GM12874 (cell line): Measurements from ENCODE around the gene PPP1R3G.

Experiments
- CTCF ChIP-seq: IDR thresholded peaks from 2 replicates; pipeline ENCODE4 v1.5.1; 2011; ENCODE audit warnings: low read depth, mild to moderate bottlenecking, control low read depth, low read length, moderate library complexity; ENCODE audit not compliant: insufficient read depth

PPP1R3G gene

DNA sequence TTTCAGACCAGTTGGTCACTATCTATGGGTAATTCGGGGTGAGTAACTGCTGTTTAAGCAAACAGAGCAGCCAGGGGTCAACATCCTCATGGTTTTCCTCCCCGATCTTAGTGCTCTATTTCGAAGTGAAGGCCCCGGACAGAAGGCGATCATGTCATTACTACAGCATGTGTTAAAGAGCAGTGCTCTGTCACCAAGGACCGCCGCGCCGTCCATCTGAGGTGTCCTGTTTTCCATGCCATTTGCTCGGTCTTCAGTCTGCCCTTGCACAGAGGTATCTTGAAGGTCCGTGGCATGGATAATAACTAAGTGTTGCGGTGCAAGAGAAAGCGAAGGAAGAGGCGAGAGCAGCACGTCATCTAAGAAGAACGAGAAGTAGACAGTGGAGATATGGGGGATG, 25.1 kb downstream of the PPP1R3G start:
- no peak for TF ChIP-seq CTCF

DNA sequence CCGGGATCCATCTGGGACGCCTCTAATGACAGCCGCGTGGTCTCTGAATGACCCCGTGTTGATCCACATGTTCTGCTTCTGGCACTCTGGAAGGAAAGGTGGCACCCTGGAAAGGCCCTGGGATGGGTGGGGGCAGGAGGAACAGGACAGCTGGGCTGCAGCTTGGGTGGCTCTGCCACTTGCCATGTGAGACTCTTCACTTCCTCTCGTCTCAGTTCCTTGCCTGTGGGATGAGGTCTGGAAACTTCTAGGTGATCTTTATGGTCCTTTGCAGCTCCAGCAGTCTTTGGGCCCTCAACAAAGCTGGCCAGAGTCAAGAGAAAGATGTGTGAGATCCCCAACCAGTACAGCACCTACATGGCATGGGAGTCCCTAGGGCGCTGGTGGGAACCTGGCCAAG, 26.5 kb downstream of the PPP1R3G start:
- TF ChIP-seq CTCF = no peak

DNA sequence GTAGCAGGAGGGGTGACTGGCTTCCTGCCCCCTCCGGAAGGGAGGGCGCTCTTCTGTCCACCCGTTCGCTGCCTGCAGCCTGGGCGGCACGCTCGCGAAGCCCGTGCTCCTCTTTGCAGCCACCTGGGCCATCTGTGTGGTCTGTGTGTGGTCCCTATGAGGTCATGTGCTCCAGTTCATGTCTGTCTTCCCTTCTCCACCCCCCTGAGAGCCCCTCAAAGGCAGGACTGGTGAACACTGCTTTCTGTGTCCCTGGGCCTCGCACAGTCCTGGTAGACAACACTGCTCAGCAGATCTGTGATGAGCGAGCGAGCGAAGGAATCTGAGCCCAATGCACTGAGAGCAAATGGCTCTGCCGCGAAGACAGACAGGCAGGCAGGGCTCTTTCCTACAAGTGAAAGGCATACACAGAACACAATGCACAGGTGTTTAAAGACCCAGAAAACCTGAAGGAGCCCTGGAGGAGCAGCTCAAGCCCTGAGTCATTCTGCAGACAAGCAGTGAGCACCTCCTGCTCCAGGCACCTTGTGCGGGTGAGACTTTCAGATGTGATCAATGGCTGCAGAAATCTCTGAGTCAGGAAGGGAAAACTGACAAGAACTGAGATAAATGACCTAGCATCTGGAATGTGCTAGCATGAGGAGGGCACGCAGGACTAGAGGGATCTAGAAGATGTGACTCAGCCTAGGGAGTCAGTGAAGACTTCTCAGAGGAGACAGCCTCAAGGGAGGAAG, 27.1 kb downstream of the PPP1R3G start:
- no peak for TF ChIP-seq CTCF

GRCh38 chr6:5113096-5113495, 28.0 kb downstream of the PPP1R3G start:
- no peak for TF ChIP-seq CTCF

DNA sequence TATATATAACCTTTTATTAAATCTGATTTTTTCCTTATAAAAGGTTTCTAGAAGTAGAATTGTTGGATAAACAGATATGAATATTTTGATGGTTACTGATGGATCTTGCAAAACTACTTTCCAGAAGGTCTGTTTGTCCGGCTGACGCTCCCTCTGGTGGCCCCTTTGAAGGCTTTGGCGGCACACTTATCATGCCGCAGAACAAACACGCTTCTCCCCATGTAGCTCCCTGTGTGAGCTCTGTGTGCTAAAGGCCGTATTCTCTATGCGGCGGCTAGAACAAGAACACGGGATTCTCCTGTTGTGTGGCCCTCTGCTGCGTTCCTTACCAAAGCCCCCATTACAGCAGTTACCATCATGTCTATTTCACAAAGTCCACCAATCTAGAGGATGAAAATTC, 30.0 kb downstream of the PPP1R3G start:
- no peak for TF ChIP-seq CTCF

DNA sequence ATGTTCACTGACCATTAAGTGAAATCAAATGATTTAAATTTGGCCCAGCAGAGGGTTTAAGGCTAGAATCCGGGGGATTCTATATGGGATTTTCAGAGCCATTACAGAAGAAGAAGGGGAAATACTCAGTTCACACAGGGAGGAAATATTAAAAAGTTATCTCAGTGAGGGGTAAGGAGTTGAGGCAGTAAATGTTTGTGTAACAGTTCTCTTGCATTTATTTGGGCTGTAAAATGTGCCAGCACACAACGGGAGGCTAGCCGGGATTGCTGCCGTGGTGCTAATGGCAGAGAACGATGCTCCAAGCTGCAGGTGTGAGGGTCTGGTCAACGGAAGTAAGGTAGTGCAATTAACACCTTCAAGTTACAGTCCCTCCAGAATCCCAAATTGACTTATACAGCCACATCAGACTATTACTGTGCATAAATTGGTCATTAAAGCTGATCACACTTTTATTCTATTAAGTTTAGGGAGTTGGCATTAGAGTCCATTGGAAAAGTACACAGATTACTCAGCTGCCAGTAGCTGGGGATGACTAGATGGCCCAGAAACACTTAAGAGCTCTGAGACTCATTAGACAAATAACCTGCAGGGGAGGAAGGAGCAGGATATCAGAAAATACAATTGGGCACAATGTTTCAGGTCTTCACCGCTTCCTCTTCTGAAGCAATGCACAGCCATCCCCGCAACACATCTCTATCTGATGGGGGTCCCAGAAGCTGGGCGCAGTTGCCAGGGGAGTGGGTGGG, 31.3 kb downstream of the PPP1R3G start:
- no peak for TF ChIP-seq CTCF

DNA sequence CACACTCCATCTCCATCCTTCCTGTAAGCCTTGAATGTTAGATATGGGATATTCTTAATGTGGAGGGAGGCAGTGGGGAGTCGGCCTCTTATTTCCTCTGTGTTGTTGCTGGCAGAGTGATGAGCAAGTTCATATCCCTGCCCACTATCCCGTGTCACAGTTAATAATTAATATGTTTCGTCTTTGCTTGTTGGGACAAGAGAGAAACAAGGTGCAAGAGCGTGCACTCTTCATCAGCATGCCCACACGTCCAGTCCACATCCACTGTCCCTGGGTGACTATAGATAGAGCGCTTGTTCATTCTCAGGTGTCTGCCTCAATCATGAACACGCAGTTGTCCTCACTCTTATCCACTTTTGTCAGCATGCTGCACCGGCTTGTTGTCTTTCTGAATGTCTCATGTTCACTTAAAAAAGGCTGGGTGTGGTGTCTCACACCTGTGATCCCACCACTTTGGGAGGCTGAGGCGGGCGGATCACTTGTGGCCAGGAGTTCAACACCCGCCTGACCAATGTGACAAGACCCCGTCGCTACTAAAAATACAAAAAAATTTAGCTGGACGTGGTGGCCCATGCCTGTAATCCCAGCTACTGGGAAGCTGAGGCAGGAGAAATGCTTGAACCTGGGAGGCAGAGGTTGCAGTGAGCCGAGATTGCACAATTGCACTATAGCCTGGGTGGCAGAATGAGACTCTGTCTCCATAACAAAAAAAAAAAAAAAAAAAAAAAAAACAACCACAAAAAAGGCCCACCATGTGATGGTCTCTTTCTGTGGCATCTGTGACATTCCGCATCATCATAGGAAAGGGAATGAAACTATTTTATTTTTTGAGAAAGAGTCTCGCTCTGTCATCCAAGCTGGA, 34.2 kb downstream of the PPP1R3G start:
- TF ChIP-seq CTCF = no peak
